IPS-NIHi7 (cell line): ENCODE results near the gene CFAP119.
"Not testable (repeated sequence)": the region's sequence is repeated elsewhere in the genome, so short reads cannot be mapped to it uniquely, and the experiment has no call there.

Experiments used
- DNase-seq: peaks from one replicate; pipeline ENCODE4 v3.0.0; 2012; ENCODE audit warnings: mixed read lengths; ENCODE audit errors: extremely low spot score

CFAP119 gene

GRCh38 chr16:30761928-30762902, at the start of gene CFAP119, which contains the start of gene RNF40:
Gene CFAP119, minus strand, starts transcription at chr16:30762062. Its CDS starts 314 bp downstream, at chr16:30761748.
Gene RNF40, plus strand, starts transcription at chr16:30762322. Its CDS starts 224 bp downstream, at chr16:30762546.
- DNase-seq, result peak; percentile 99

GRCh38 chr16:30809675-30810074, 47.8 kb upstream of the CFAP119 start:
- DNase-seq, result not testable (repeated sequence)

GRCh38 chr16:30808890-30809426, 47.1 kb upstream of the CFAP119 start:
- DNase-seq, result not testable (repeated sequence)

GRCh38 chr16:30808146-30808545, 46.3 kb upstream of the CFAP119 start:
- no peak for DNase-seq

- DNase-seq, result peak; percentile 89
These were observed 43.7 kb upstream of the CFAP119 start for GRCh38 chr16:30805370-30806169.

- no peak for DNase-seq
These were observed 43.2 kb upstream of the CFAP119 start for GRCh38 chr16:30805056-30805369.

GRCh38 chr16:30802936-30803335, 41.1 kb upstream of the CFAP119 start:
- no peak for DNase-seq

GRCh38 chr16:30797670-30798309, 35.9 kb upstream of the CFAP119 start:
- no peak for DNase-seq

GRCh38 chr16:30794634-30795033, 32.8 kb upstream of the CFAP119 start:
- DNase-seq, result no peak

GRCh38 chr16:30793508-30794069, 31.7 kb upstream of the CFAP119 start:
- no peak for DNase-seq

GRCh38 chr16:30787613-30788378, 25.9 kb upstream of the CFAP119 start:
- no peak for DNase-seq

- DNase-seq, result peak; percentile 90
These were observed 25.2 kb upstream of the CFAP119 start, which contains the start of gene ZNF629 for GRCh38 chr16:30786936-30787612. Gene ZNF629, minus strand, starts transcription at chr16:30787205. Its CDS starts 2,723 bp downstream, at chr16:30784482.

GRCh38 chr16:30786115-30786935, 24.5 kb upstream of the CFAP119 start:
- peak; percentile 70 for DNase-seq

GRCh38 chr16:30785126-30786106, 23.6 kb upstream of the CFAP119 start:
- DNase-seq, result no peak

GRCh38 chr16:30784215-30784614, 22.4 kb upstream of the CFAP119 start:
- no peak for DNase-seq

- DNase-seq, result no peak
These were observed 21.6 kb upstream of the CFAP119 start for GRCh38 chr16:30783280-30784109.
